ENCODE results near the gene DNAJA1.

- TF ChIP-seq EZH2 (IDR thresholded peaks at IDR 0.05): no peak
- no peak for TF ChIP-seq CTCF (IDR thresholded peaks at IDR 0.05 in 2 of 3, conservative IDR thresholded peaks at IDR 0.05 in 1 of 3; ENCODE audit: borderline replicate concordance in 1 of 3, insufficient read depth in 1 of 3, low read depth in 2 of 3, low read length in 2 of 3)
- no peak for TF ChIP-seq EGR1 (IDR thresholded peaks at IDR 0.05; ENCODE audit: low read depth)
- no peak for TF ChIP-seq SP1 (IDR thresholded peaks at IDR 0.05; ENCODE audit: low read depth)
- TF ChIP-seq POLR2AphosphoS5 (IDR thresholded peaks at IDR 0.05; ENCODE audit: low read depth, low read length): no peak
- TF ChIP-seq RAD21 (IDR thresholded peaks at IDR 0.05; ENCODE audit: low read depth): no peak
- TF ChIP-seq POLR2A (IDR thresholded peaks at IDR 0.05; ENCODE audit: borderline replicate concordance, extremely low read depth, insufficient read depth, insufficient read length): no peak
- TF ChIP-seq REST (IDR thresholded peaks at IDR 0.05; ENCODE audit: low read depth): no peak
Observed at GRCh38 chr9:33014665-33015014, 10.4 kb upstream of the DNAJA1 start.
